HEK293 (cell line): Measurements from ENCODE around the gene HNRNPH2.

ENCODE experiments used
- ATF2 ChIP-seq: fragments of 450-650 bp; formaldehyde crosslinking; IDR thresholded peaks from 2 replicates; pipeline ENCODE4 v1.5.1; 2016; ENCODE audit warnings: missing biosample characterization, missing genetic modification characterization, low read depth
- ELK4 ChIP-seq: IDR thresholded peaks from 2 replicates; pipeline ENCODE4 v1.6.1; 2011; ENCODE audit warnings: mild to moderate bottlenecking, low read depth, low read length, borderline replicate concordance
- KLF1 ChIP-seq: fragments of 450-650 bp; formaldehyde crosslinking; IDR thresholded peaks from 2 replicates; pipeline ENCODE4 v1.5.1; 2016; ENCODE audit warnings: missing biosample characterization, missing genetic modification characterization
- KLF9 ChIP-seq: fragments of 450-650 bp; formaldehyde crosslinking; IDR thresholded peaks from 2 replicates; pipeline ENCODE4 v1.5.1; 2016; ENCODE audit warnings: missing biosample characterization, missing genetic modification characterization, low read depth
- REPIN1 ChIP-seq: fragments of 450-650 bp; formaldehyde crosslinking; IDR thresholded peaks from 2 replicates; pipeline ENCODE4 v1.5.1; 2017; ENCODE audit warnings: missing biosample characterization, missing genetic modification characterization, low read depth
- SCRT1 ChIP-seq: fragments of 450-650 bp; formaldehyde crosslinking; IDR thresholded peaks from 2 replicates; pipeline ENCODE4 v1.5.1; 2016; ENCODE audit warnings: missing biosample characterization, missing genetic modification characterization, borderline replicate concordance
- TSHZ1 ChIP-seq: fragments of 450-650 bp; formaldehyde crosslinking; IDR thresholded peaks from 2 replicates; pipeline ENCODE4 v1.5.1; 2016; ENCODE audit warnings: missing biosample characterization, missing genetic modification characterization, borderline replicate concordance
- YY2 ChIP-seq: fragments of 450-650 bp; formaldehyde crosslinking; IDR thresholded peaks from 2 replicates; pipeline ENCODE4 v1.5.1; 2016; ENCODE audit warnings: missing biosample characterization, missing genetic modification characterization
- ZBTB1 ChIP-seq: fragments of 450-650 bp; formaldehyde crosslinking; IDR thresholded peaks from 2 replicates; pipeline ENCODE4 v1.5.1; 2016; ENCODE audit warnings: missing biosample characterization, missing genetic modification characterization
- ZFP37 ChIP-seq: fragments of 450-650 bp; formaldehyde crosslinking; IDR thresholded peaks from 2 replicates; pipeline ENCODE4 v1.5.1; 2016; ENCODE audit warnings: missing biosample characterization, missing genetic modification characterization
- ZNF114 ChIP-seq: fragments of 450-650 bp; formaldehyde crosslinking; IDR thresholded peaks from 2 replicates; pipeline ENCODE4 v1.5.0; 2017; ENCODE audit warnings: missing biosample characterization, missing genetic modification characterization
- ZNF148 ChIP-seq: fragments of 450-650 bp; formaldehyde crosslinking; IDR thresholded peaks from 2 replicates; pipeline ENCODE4 v1.5.0; 2017; ENCODE audit warnings: missing biosample characterization, missing genetic modification characterization, borderline replicate concordance
- ZNF223 ChIP-seq: fragments of 450-650 bp; formaldehyde crosslinking; IDR thresholded peaks from 2 replicates; pipeline ENCODE4 v1.5.1; 2016; ENCODE audit warnings: missing biosample characterization, missing genetic modification characterization
- ZNF239 ChIP-seq: fragments of 450-650 bp; formaldehyde crosslinking; IDR thresholded peaks from 2 replicates; pipeline ENCODE4 v1.5.1; 2016; ENCODE audit warnings: missing biosample characterization, missing genetic modification characterization
- ZNF280D ChIP-seq: fragments of 450-650 bp; formaldehyde crosslinking; IDR thresholded peaks from 2 replicates; pipeline ENCODE4 v1.5.1; 2016; ENCODE audit warnings: missing biosample characterization, missing genetic modification characterization
- ZNF398 ChIP-seq: fragments of 450-650 bp; formaldehyde crosslinking; IDR thresholded peaks from 2 replicates; pipeline ENCODE4 v1.5.1; 2017; ENCODE audit warnings: missing biosample characterization, missing genetic modification characterization
- ZNF48 ChIP-seq: fragments of 450-650 bp; formaldehyde crosslinking; IDR thresholded peaks from 2 replicates; pipeline ENCODE4 v1.5.1; 2016; ENCODE audit warnings: missing biosample characterization, missing genetic modification characterization
- ZNF626 ChIP-seq: fragments of 450-650 bp; sonication (Bioruptor Pico); formaldehyde crosslinking; IDR thresholded peaks from 2 replicates; pipeline ENCODE4 v1.5.1; 2018; ENCODE audit warnings: missing biosample characterization, missing genetic modification characterization, inconsistent platforms
- ZNF677 ChIP-seq: fragments of 450-650 bp; IDR thresholded peaks from 2 replicates; pipeline ENCODE4 v1.5.0; 2018; ENCODE audit warnings: missing biosample characterization, mild to moderate bottlenecking, missing genetic modification characterization, moderate library complexity
- ZNF747 ChIP-seq: fragments of 450-650 bp; formaldehyde crosslinking; IDR thresholded peaks from 2 replicates; pipeline ENCODE4 v1.5.1; 2016; ENCODE audit warnings: missing biosample characterization, missing genetic modification characterization
- ZNF792 ChIP-seq: fragments of 450-650 bp; formaldehyde crosslinking; IDR thresholded peaks from 2 replicates; pipeline ENCODE4 v1.5.1; 2016; ENCODE audit warnings: missing biosample characterization, missing genetic modification characterization
- ZNF830 ChIP-seq: fragments of 450-650 bp; IDR thresholded peaks from 2 replicates; pipeline ENCODE4 v1.5.0; 2018; ENCODE audit warnings: missing biosample characterization, missing genetic modification characterization, low read depth, mild to moderate bottlenecking, moderate library complexity
- ZSCAN5A ChIP-seq: fragments of 450-650 bp; formaldehyde crosslinking; IDR thresholded peaks from 2 replicates; pipeline ENCODE4 v1.5.1; 2016; ENCODE audit warnings: missing biosample characterization, missing genetic modification characterization

The HNRNPH2 gene

GRCh38 chrX:101390664-101391525 is 17.1 kb upstream of the HNRNPH2 start, which contains the start of gene RPL36A (continued):
- no peak for TF ChIP-seq ZNF280D
- no peak for TF ChIP-seq ZNF626 (tag by site-specific recombination)
- TF ChIP-seq ZNF747 (tag by site-specific recombination), result no peak
- no peak for TF ChIP-seq ZNF677
- no peak for TF ChIP-seq ZNF792 (tag by site-specific recombination)
- no peak for TF ChIP-seq ZNF148
- no peak for TF ChIP-seq ZNF398 (tag by site-specific recombination)
- TF ChIP-seq ZSCAN5A (tag by site-specific recombination), result 0 out of 2 replicates have a peak, but pooled peaks have one; percentile 27
- no peak for TF ChIP-seq ZNF239 (tag by site-specific recombination)
- TF ChIP-seq ZNF114 (tag by site-specific recombination), result no peak
- peak; percentile 92 for TF ChIP-seq ZFP37 (tag by site-specific recombination)
- TF ChIP-seq ZNF223, result no peak
- TF ChIP-seq YY2 (tag by site-specific recombination), result no peak
- no peak for TF ChIP-seq REPIN1 (tag by site-specific recombination)
- no peak for TF ChIP-seq SCRT1
- TF ChIP-seq ZNF48 (tag by site-specific recombination), result no peak
- no peak for TF ChIP-seq ELK4
- no peak for TF ChIP-seq ZBTB1 (tag by site-specific recombination)
- peak; percentile 64 for TF ChIP-seq KLF1
- no peak; the same call in 1 of the 2 replicates for TF ChIP-seq ATF2 (tag by site-specific recombination)
- TF ChIP-seq KLF9 (tag by site-specific recombination), result no peak
- TF ChIP-seq TSHZ1 (tag by site-specific recombination), result 0 out of 2 replicates have a peak, but pooled peaks have one; percentile 58
- TF ChIP-seq ZNF830 (tag by site-specific recombination), result no peak
